Panc1 (cell line): ENCODE data around the gene CSNK1G1. TPM values are rescaled to one million over a fixed set of nuclear protein-coding genes. Genes with fewer than 3 reads are reported as not detected.

ENCODE experiments used
- ATAC-seq: fragments of 200-7000 bp; cut with Tn5 transposase; 2 replicates; pipeline ENCODE4 v1.9.1; 2020; ENCODE audit warnings: mild to moderate bottlenecking, moderate library complexity
- BruUV-seq: library from RNA; stranded (reverse); fragments of 400-500 nt; replicated peaks from 2 replicates; lab custom pipeline; 2021; lab: Mats Ljungman, UMichigan
- CTCF ChIA-PET: fragments of 300-600 bp; sonication (Branson Sonifier 250); formaldehyde crosslinking; loops from one replicate; lab custom pipeline; 2022; ENCODE audit warnings: antibody characterized with exemption; lab: Charles Lee
- POLR2A ChIA-PET: fragments of 300-600 bp; sonication (Branson Sonifier 250); formaldehyde crosslinking; loops from one replicate; lab custom pipeline; 2022; ENCODE audit warnings: antibody characterized with exemption; lab: Charles Lee
- DNase-seq: peaks from one replicate; pipeline ENCODE4 v3.0.0-alpha.2; 2010; ENCODE audit warnings: low read depth, low spot score
- H3K27ac ChIP-seq: 2 replicates; pipeline ENCODE4 v1.5.1; 2011; ENCODE audit warnings: mild to moderate bottlenecking, low read length, inconsistent platforms
- H3K27me3 ChIP-seq: fragments of 200-500 bp; sonication (Bioruptor generic); 2 replicates; pipeline ENCODE4 v1.6.0; 2014; ENCODE audit warnings: low read length, inconsistent platforms; ENCODE audit not compliant: control insufficient read depth, insufficient read depth
- H3K36me3 ChIP-seq: fragments of 200-500 bp; sonication (Bioruptor generic); 2 replicates; pipeline ENCODE4 v1.5.1; 2014; ENCODE audit warnings: inconsistent platforms, mild to moderate bottlenecking, low read length, moderate library complexity; ENCODE audit not compliant: control insufficient read depth, insufficient read depth
- H3K4me1 ChIP-seq: 2 replicates; pipeline ENCODE4 v1.5.1; 2011; ENCODE audit warnings: inconsistent platforms, mild to moderate bottlenecking, low read length, moderate library complexity; ENCODE audit not compliant: control insufficient read depth, insufficient read depth
- H3K4me3 ChIP-seq, 2 experiments: 2 replicates each; pipeline ENCODE4 v1.5.1; 2011 to 2012; ENCODE audit warnings: low read depth in 2 of 2, low read length in 2 of 2, mild to moderate bottlenecking in 2 of 2, inconsistent platforms in 1 of 2, moderate library complexity in 1 of 2
- H3K9me3 ChIP-seq: fragments of 200-500 bp; sonication (Bioruptor generic); 2 replicates; pipeline ENCODE4 v1.5.1; 2014; ENCODE audit warnings: low read depth, mild to moderate bottlenecking, inconsistent platforms, low read length, moderate library complexity; ENCODE audit not compliant: control insufficient read depth, insufficient read depth
- POLR2AphosphoS5 ChIP-seq: IDR thresholded peaks from 2 replicates; pipeline ENCODE4 v1.6.1; 2012; ENCODE audit warnings: mild to moderate bottlenecking, low read depth, low read length, moderate library complexity
- SIN3A ChIP-seq: IDR thresholded peaks from 2 replicates; pipeline ENCODE4 v1.6.1; 2012; ENCODE audit warnings: low read depth, mild to moderate bottlenecking, low read length, moderate library complexity, borderline replicate concordance; ENCODE audit not compliant: insufficient read depth
- TCF7L2 ChIP-seq: IDR thresholded peaks from 2 replicates; pipeline ENCODE4 v1.6.1; 2011; ENCODE audit warnings: mild to moderate bottlenecking, low read depth, low read length, inconsistent platforms
- in situ Hi-C: cut with HindIII; loops from 2 replicates; pipeline ENCODE4 v1.10.0; 2016; ENCODE audit warnings: low sequenced_read_pairs, low pct_unique_long_range_greater_than_20kb
- intact Hi-C: fragments of 100-400 bp; cut with micrococcal nuclease; formaldehyde crosslinking; loops from one replicate; pipeline ENCODE4 v1.10.0; 2022; ENCODE audit not compliant: unreplicated experiment
- total RNA-seq: library from RNA; stranded (reverse); gene quantifications from one replicate; pipeline ENCODE4 v1.2.1, GENCODE V29; 2021; ENCODE audit not compliant: unreplicated experiment
- TF ChIP-seq, protein P1 (sequence below): fragments of 450-650 bp; IDR thresholded peaks from 2 replicates; pipeline ENCODE4 v1.5.1; 2017; ENCODE audit warnings: mild to moderate bottlenecking
- TF ChIP-seq, protein P2 (sequence below), 2 experiments: IDR thresholded peaks; 2 replicates each; pipeline ENCODE4 v1.6.1; 2011 to 2012; ENCODE audit warnings: low read depth in 2 of 2, control low read depth in 1 of 2, low read length in 1 of 2, mild to moderate bottlenecking in 1 of 2, moderate library complexity in 1 of 2; ENCODE audit not compliant: insufficient read depth in 1 of 2

Gene CSNK1G1
- total RNA-seq, 1 experiment from 2014 or later = 22.8 TPM

GRCh38 chr15:64224511-64224910 lies 131.5 kb downstream of the CSNK1G1 start:
- Histone ChIP-seq H3K36me3 (no peaks in the 10 kb centered on the region), H3K4me1 (no peaks in the 10 kb centered on the region), H3K4me3 (no peak overlapping the region), H3K27me3 (no peaks in the 10 kb centered on the region), H3K27ac (no peak overlapping the region), H3K9me3 (0 out of 2 replicates have a peak, but pooled peaks cover 4% of the 10 kb centered on the region)
- no peak for ATAC-seq
- DNase-seq = no peak
- POLR2A ChIA-PET = interaction anchor here (0.7 kb wide), 2 partner anchors 14 to 20 kb away, joined by 7 to 9 read pairs; no protein-coding TSS in a partner anchor
- in situ Hi-C loops (no loop called here), intact Hi-C loops (no loop called here)
- BruUV-seq = no TSS peak
- no peak for TF ChIP-seq TCF7L2
- TF ChIP-seq POLR2AphosphoS5 = no peak
- TF ChIP-seq, protein P1, sequence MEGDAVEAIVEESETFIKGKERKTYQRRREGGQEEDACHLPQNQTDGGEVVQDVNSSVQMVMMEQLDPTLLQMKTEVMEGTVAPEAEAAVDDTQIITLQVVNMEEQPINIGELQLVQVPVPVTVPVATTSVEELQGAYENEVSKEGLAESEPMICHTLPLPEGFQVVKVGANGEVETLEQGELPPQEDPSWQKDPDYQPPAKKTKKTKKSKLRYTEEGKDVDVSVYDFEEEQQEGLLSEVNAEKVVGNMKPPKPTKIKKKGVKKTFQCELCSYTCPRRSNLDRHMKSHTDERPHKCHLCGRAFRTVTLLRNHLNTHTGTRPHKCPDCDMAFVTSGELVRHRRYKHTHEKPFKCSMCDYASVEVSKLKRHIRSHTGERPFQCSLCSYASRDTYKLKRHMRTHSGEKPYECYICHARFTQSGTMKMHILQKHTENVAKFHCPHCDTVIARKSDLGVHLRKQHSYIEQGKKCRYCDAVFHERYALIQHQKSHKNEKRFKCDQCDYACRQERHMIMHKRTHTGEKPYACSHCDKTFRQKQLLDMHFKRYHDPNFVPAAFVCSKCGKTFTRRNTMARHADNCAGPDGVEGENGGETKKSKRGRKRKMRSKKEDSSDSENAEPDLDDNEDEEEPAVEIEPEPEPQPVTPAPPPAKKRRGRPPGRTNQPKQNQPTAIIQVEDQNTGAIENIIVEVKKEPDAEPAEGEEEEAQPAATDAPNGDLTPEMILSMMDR = no peak
- TF ChIP-seq, protein P2, sequence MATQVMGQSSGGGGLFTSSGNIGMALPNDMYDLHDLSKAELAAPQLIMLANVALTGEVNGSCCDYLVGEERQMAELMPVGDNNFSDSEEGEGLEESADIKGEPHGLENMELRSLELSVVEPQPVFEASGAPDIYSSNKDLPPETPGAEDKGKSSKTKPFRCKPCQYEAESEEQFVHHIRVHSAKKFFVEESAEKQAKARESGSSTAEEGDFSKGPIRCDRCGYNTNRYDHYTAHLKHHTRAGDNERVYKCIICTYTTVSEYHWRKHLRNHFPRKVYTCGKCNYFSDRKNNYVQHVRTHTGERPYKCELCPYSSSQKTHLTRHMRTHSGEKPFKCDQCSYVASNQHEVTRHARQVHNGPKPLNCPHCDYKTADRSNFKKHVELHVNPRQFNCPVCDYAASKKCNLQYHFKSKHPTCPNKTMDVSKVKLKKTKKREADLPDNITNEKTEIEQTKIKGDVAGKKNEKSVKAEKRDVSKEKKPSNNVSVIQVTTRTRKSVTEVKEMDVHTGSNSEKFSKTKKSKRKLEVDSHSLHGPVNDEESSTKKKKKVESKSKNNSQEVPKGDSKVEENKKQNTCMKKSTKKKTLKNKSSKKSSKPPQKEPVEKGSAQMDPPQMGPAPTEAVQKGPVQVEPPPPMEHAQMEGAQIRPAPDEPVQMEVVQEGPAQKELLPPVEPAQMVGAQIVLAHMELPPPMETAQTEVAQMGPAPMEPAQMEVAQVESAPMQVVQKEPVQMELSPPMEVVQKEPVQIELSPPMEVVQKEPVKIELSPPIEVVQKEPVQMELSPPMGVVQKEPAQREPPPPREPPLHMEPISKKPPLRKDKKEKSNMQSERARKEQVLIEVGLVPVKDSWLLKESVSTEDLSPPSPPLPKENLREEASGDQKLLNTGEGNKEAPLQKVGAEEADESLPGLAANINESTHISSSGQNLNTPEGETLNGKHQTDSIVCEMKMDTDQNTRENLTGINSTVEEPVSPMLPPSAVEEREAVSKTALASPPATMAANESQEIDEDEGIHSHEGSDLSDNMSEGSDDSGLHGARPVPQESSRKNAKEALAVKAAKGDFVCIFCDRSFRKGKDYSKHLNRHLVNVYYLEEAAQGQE (IDR thresholded peaks at IDR 0.05; ENCODE audit: insufficient read depth in 1 of 2, low read depth in 2 of 2, low read length in 1 of 2) = no peak
- no peak for TF ChIP-seq SIN3A
- CTCF ChIA-PET = interaction anchor here (0.8 kb wide), 1 partner anchor 131 kb away, joined by 8 read pairs; the partner anchor contains the start of gene CSNK1G1

DNA sequence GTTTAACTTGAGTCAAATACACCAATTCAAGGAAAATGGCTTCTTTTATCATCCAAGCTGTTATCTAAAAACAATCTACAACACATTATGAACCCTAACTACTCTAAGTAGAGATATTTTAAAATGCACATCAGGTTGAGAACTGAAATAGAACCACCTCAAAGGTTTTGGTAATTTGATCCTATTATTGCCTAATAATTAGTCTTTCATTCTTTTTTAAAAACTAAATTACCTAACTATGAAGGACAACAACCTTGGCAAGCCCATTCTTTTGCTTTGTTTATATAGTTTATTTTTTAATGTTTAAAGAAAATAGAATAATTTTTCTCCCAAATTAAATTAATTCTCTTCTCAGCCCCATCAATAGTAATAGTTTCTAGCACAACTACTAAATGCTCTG lies 132.1 kb downstream of the CSNK1G1 start:
- Histone ChIP-seq H3K27me3 (no peaks in the 10 kb centered on the region), H3K4me3 (no peak overlapping the region), H3K36me3 (no peaks in the 10 kb centered on the region), H3K4me1 (no peaks in the 10 kb centered on the region), H3K9me3 (0 out of 2 replicates have a peak, but pooled peaks cover 4% of the 10 kb centered on the region), H3K27ac (no peak overlapping the region)
- POLR2A ChIA-PET = no interaction called here
- DNase-seq (no peak), ATAC-seq (no peak)
- no peak for TF ChIP-seq SIN3A
- no peak for TF ChIP-seq POLR2AphosphoS5
- TF ChIP-seq, protein P2 (IDR thresholded peaks at IDR 0.05; ENCODE audit: insufficient read depth in 1 of 2, low read depth in 2 of 2, low read length in 1 of 2) = no peak
- TF ChIP-seq, protein P1 = no peak
- TF ChIP-seq TCF7L2 = no peak
- CTCF ChIA-PET = interaction anchor here (0.8 kb wide), 1 partner anchor 132 kb away, joined by 8 read pairs; the partner anchor contains the start of gene CSNK1G1
- intact Hi-C loops (no loop called here), in situ Hi-C loops (no loop called here)
- BruUV-seq = no TSS peak
